Measurements from ENCODE around the gene NFKB2.

Gene NFKB2

DNA sequence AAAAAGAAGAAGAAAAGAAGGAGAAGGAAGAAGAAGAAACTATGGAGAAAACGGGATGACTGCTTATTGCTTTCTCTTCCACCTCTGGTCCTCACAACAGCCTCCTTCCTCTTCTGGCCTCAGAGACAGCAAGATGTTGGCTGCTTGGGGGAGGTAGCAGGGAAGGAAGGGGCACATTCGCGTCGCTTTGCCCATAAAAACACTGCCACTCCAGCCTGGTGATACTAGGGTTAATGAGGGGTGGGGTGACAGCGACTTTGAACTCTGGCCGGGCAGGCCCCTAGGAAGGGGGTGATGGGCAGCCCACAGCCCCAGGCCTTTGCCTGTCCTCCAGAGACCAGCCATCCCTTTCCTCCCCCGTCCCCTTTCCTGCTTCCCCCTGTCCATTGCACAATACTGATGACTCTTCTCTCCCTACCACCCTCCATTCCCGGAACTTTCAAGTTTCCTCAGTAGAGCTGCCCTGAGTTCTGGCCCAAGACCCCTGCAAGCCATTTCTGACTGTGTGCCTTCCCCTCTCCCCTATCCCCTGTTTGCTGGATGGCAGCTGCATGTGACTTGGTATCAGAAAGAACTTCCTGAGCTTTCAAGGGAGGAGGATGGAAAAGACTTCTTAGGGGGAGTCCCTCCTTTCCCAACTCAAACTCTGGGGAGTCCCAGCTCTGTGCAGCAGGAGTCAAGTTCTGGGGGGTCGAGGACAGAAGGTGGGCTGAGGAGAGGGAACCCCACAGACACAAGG, 39.1 kb downstream of the NFKB2 start:
- no peak for DNase-seq
- no peaks in the 10 kb centered on the region for H3K36me3 ChIP-seq
- no peaks in the 10 kb centered on the region for H3K9me3 ChIP-seq
- no peaks in the 10 kb centered on the region for H3K4me1 ChIP-seq
- no peaks in the 10 kb centered on the region for H3K27me3 ChIP-seq
- no peak for TF ChIP-seq CTCF (IDR thresholded peaks at IDR 0.05; ENCODE audit: low read depth, low read length)
- H3K4me3 ChIP-seq (ENCODE audit: low read depth, low read length), result no peak overlapping the region

DNA sequence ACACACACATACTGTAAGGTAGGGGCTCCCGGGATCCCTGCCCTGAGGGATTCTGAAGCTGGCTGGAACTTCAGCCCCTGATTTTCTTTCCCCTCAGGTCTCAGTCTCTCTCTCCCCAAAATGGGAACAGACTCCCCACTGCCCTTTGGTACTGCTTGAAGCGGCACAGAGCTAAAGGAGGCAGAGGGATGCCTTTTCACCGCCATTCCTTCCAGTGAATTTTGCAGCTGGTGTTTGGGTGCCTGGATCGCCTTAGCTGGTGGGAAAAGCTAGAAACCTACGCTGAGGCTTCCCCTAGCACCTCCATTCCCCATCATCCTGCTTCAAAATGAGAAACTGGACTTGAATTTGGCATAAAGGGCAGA, 39.6 kb downstream of the NFKB2 start:
- Histone ChIP-seq H3K27me3 (no peaks in the 10 kb centered on the region), H3K9me3 (no peaks in the 10 kb centered on the region), H3K36me3 (no peaks in the 10 kb centered on the region), H3K4me1 (no peaks in the 10 kb centered on the region), H3K4me3 (ENCODE audit: low read depth, low read length) (no peak overlapping the region)
- no peak for TF ChIP-seq CTCF (IDR thresholded peaks at IDR 0.05; ENCODE audit: low read depth, low read length)
- no peak for DNase-seq

DNA sequence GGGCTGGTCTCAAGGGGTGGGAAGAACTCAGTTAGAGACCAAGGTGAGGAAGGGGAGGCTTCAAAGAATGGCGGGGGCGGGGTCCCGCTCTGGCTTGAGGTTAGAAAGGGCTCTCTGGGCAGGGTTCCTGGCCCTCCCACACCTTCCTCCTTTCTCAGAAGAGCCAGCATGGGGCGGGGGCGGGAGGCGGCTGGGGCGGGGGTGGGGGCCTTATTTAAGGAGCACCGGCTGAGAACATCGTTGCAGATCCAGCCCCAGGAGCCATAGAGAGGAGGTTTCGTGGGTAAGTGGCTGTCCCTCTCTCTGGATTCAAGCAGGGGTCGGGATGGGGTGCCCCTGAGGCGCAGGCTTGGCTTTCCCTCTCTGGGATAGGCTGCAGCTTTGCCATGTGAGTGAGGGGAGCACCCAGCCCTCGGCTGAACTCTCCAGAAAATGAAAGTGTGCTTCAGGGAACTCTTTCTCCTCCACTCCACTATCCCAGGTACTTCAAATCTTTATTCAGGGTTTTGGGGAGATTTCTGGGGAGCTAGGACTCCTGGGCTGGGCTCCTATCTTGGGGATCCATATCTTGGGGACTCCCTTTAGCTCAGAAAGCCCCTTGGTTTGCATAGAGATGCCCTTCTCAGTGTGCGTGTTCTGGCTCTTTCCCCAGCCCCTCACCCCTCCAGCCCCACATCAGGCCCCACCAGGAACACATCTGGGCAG, 40.2 kb downstream of the NFKB2 start:
- Histone ChIP-seq H3K9me3 (no peaks in the 10 kb centered on the region), H3K27me3 (no peaks in the 10 kb centered on the region), H3K36me3 (no peaks in the 10 kb centered on the region), H3K4me3 (ENCODE audit: low read depth, low read length) (no peak overlapping the region), H3K4me1 (no peaks in the 10 kb centered on the region)
- TF ChIP-seq CTCF (IDR thresholded peaks at IDR 0.05; ENCODE audit: low read depth, low read length), result no peak
- no peak for DNase-seq

- DNase-seq, result no peak
- no peak for TF ChIP-seq CTCF (IDR thresholded peaks at IDR 0.05; ENCODE audit: low read depth, low read length)
- no peak overlapping the region for H3K4me3 ChIP-seq (ENCODE audit: low read depth, low read length)
- no peaks in the 10 kb centered on the region for H3K27me3 ChIP-seq
- H3K4me1 ChIP-seq, result no peaks in the 10 kb centered on the region
- H3K9me3 ChIP-seq, result no peaks in the 10 kb centered on the region
- no peaks in the 10 kb centered on the region for H3K36me3 ChIP-seq
Measured at GRCh38 chr10:102436312-102436711, 40.8 kb downstream of the NFKB2 start.

- Histone ChIP-seq H3K36me3 (no peaks in the 10 kb centered on the region), H3K4me3 (ENCODE audit: low read depth, low read length) (no peak overlapping the region), H3K27me3 (no peaks in the 10 kb centered on the region), H3K9me3 (no peaks in the 10 kb centered on the region), H3K4me1 (no peaks in the 10 kb centered on the region)
- no peak for DNase-seq
- TF ChIP-seq CTCF (IDR thresholded peaks at IDR 0.05; ENCODE audit: low read depth, low read length), result no peak
Measured at GRCh38 chr10:102437515-102437914, 42.0 kb downstream of the NFKB2 start.

- Histone ChIP-seq H3K4me1 (no peaks in the 10 kb centered on the region), H3K4me3 (ENCODE audit: low read depth, low read length) (no peak overlapping the region), H3K9me3 (no peaks in the 10 kb centered on the region), H3K27me3 (no peaks in the 10 kb centered on the region), H3K36me3 (no peaks in the 10 kb centered on the region)
- no peak for DNase-seq
- TF ChIP-seq CTCF (IDR thresholded peaks at IDR 0.05; ENCODE audit: low read depth, low read length), result no peak
Measured at GRCh38 chr10:102438374-102438773, 42.9 kb downstream of the NFKB2 start.
